C4-2B (cell line): ENCODE data around the gene HDAC4.

Experiments used
- CTCF ChIP-seq: fragments of 450-650 bp; conservative IDR thresholded peaks from 2 replicates; pipeline ENCODE4 v1.5.1; 2017; ENCODE audit warnings: mild to moderate bottlenecking
- ZFX ChIP-seq: fragments of 450-650 bp; IDR thresholded peaks from 2 replicates; pipeline ENCODE4 v1.6.1; 2017

GRCh38 chr2:239215988-239216613, 184.7 kb downstream of the HDAC4 start:
- TF ChIP-seq CTCF, result no peak
- TF ChIP-seq ZFX, result no peak
